ENCODE measurements around the gene RGL1. TPM values are rescaled to one million over a fixed set of nuclear protein-coding genes. Genes with fewer than 3 reads are reported as not detected.

RGL1 gene
- total RNA-seq, 2 experiments from 2014 or later, result 2.6 TPM

DNA sequence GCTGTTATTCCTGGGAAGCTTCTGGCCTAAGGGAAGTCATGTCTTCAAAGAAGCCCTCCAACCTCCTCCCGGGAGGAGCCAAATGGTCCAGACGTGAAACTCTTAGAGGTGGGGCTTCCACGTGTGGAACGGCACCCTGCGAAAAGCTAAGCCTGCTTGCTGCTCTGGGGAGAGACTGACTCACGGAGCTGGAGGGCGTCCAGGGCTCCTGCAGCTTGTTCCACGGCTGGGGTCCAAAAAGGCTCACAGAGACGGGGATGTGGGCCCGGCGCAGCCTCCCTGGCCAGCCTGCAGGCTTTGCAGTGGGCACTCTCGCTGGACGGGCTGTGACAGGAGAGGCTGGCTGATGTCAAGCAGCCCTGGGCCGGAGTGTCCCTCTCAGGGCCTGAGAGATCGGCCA lies 127.5 kb downstream of the RGL1 start:
- H3K27me3 Mint-ChIP-seq, result peaks cover 2% of the 10 kb centered on the region
- H3K36me3 Mint-ChIP-seq (ENCODE audit: low read depth), result no peaks in the 10 kb centered on the region
- no peak overlapping the region for H3K27ac Mint-ChIP-seq
- peaks cover 2% of the 10 kb centered on the region for H3K4me1 Mint-ChIP-seq
- DNase-seq, result no peak
- no peaks in the 10 kb centered on the region for H3K9me3 Mint-ChIP-seq
- H3K4me3 Mint-ChIP-seq, result no peak overlapping the region
- CTCF ChIA-PET, result interaction anchor here (1.4 to 1.8 kb wide), 2 partner anchors 12 to 17 kb away, joined by 4 to 8 read pairs; no protein-coding TSS in a partner anchor
- POLR2A ChIA-PET, result interaction anchor here (0.6 kb wide), 1 partner anchor 1385 kb away, joined by 3 read pairs; no protein-coding TSS in a partner anchor

DNA sequence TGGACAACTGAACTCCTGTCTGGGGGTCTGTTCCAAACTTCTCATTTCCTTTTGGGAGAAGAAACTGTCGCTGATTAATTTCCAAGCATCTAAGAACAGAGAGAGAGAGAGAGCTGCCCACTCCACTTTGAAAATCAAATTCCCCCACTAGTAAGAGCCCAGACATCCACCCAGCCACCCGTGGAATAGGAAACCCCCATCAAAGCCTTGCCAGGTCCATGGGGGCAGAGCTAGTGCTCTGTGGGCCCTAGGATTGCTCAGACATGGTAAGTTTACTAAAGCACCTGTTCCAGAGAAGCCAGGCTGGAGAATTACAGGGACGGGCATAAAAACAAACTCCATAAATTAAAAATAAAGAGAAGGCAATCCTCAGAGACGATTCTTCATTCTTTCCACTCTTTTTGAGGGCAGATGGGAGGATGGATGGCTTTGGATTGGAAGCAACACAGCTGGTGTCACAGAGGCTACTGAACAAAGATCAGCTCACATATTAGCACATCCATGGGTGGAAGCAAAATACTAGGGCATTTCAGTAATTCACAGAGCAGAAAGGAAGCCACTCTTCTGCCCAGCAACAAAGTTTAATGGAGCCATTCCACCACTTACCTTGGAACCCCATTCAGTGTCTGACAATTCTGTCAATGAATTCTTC lies 128.7 kb downstream of the RGL1 start:
- POLR2A ChIA-PET, result no interaction called here

DNA sequence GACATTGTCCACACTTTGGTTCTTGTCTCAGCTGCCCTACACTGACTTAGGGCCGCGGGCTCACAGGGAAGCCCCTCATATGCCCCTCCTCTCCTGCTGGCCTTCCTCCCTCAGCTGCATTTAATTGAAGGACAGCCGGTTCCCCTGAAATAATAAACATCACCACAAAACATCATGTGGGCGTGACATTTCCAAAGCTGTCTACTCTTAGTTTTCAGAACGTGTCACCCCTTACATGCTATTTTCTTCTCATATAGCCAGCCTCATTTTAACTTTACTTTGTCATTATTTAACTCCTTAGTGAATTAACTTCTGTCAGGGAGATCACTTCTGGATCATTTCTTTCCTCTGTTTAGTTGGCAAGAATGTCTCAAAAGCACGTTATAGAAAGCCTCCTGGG lies 129.4 kb downstream of the RGL1 start:
- ChIA-PET POLR2A (no interaction called here), CTCF (interaction anchor here (1.2 kb wide), 1 partner anchor 9 kb away, joined by 3 read pairs; no protein-coding TSS in a partner anchor)
- Mint-ChIP-seq H3K27me3 (peaks cover 2% of the 10 kb centered on the region), H3K36me3 (ENCODE audit: low read depth) (no peaks in the 10 kb centered on the region), H3K27ac (no peak overlapping the region), H3K9me3 (no peaks in the 10 kb centered on the region), H3K4me3 (no peak overlapping the region), H3K4me1 (peaks cover 2% of the 10 kb centered on the region)
- DNase-seq, result no peak

More for the DNA sequence above, 128.7 kb downstream of the RGL1 start:
- Mint-ChIP-seq H3K27me3 (peaks cover 2% of the 10 kb centered on the region), H3K4me3 (no peak overlapping the region), H3K36me3 (ENCODE audit: low read depth) (no peaks in the 10 kb centered on the region), H3K27ac (no peak overlapping the region), H3K4me1 (peaks cover 2% of the 10 kb centered on the region), H3K9me3 (no peaks in the 10 kb centered on the region)
- CTCF ChIA-PET, result interaction anchor here (1.2 kb wide), 1 partner anchor 10 kb away, joined by 3 read pairs; no protein-coding TSS in a partner anchor
- no peak for DNase-seq

DNA sequence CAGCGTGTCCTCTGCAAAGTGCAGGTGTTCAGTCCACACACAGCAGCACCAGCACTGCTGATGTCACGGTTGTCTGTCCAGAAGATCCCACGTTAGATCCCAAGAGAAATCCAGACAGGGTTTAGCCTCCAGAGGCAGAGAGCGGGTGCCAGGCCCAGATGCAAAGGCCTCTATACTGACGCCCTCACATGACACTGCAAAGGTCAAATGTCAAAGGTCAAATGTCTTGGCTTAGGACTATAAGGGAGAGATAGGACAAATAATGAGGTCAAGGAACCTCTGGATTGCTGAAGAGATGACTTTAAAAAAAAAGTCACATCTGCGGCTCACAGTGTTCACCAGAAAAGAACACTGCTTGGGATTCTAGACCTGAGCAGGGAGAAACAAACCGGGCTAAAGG lies 131.1 kb downstream of the RGL1 start:
- Mint-ChIP-seq H3K36me3 (ENCODE audit: low read depth) (no peaks in the 10 kb centered on the region), H3K4me3 (no peak overlapping the region), H3K9me3 (no peaks in the 10 kb centered on the region), H3K27me3 (peaks cover 2% of the 10 kb centered on the region), H3K4me1 (peaks cover 2% of the 10 kb centered on the region), H3K27ac (no peak overlapping the region)
- POLR2A ChIA-PET, result no interaction called here
- DNase-seq, result no peak
- CTCF ChIA-PET, result interaction anchor here (0.6 to 1.7 kb wide), 4 partner anchors 13 to 37 kb away, joined by 3 to 5 read pairs (median 4); no protein-coding TSS in a partner anchor

DNA sequence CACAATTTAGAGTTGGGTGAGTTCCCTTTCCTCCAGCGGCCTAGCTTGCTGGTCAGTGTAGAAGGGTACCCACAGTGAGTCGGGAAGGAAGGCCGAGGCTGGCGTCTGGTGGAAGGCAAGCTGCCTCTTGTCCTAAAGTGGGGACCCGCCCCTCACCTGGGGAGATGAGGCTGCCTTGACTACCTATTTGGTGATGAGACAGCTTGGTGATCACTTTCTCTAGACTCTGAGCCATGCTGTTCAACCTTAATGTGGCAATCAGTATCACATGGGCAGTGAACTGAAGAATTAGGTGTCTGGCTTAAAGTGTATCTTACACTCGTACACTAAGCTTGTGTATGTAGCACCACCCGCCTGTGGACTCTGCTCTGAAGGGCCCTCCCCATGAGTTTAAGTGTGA lies 131.9 kb downstream of the RGL1 start:
- peaks cover 2% of the 10 kb centered on the region for H3K27me3 Mint-ChIP-seq
- ChIA-PET CTCF (interaction anchor here (1.7 kb wide), 1 partner anchor 21 kb away, joined by 5 read pairs; no protein-coding TSS in a partner anchor), POLR2A (no interaction called here)
- no peak overlapping the region for H3K27ac Mint-ChIP-seq
- H3K9me3 Mint-ChIP-seq, result no peaks in the 10 kb centered on the region
- H3K4me1 Mint-ChIP-seq, result peaks cover 2% of the 10 kb centered on the region
- no peak overlapping the region for H3K4me3 Mint-ChIP-seq
- no peak for DNase-seq
- no peaks in the 10 kb centered on the region for H3K36me3 Mint-ChIP-seq (ENCODE audit: low read depth)

DNA sequence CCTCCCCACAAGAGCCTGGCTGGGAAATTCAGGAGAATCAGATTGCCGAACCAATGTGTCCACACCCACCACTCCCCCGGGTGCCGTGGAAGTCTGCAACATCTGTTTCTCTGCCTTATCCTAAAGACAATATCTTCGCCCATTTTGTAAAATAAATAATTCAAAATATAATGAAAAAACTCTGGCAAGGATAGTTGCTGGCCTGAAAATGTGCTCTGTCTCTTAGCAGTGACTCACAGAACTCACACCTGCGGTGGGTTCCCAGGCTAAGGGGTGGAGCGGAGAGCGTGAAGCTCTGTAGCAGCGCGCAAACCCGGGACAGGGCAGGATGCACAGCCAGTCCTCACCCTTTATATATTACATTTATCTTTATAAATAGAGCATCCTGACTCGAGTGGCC lies 132.7 kb downstream of the RGL1 start:
- H3K4me3 Mint-ChIP-seq, result no peak overlapping the region
- no peaks in the 10 kb centered on the region for H3K9me3 Mint-ChIP-seq
- ChIA-PET CTCF (interaction anchor here (0.8 kb wide), 1 partner anchor 22 kb away, joined by 3 read pairs; no protein-coding TSS in a partner anchor), POLR2A (no interaction called here)
- no peaks in the 10 kb centered on the region for H3K36me3 Mint-ChIP-seq (ENCODE audit: low read depth)
- no peak for DNase-seq
- peaks cover 2% of the 10 kb centered on the region for H3K4me1 Mint-ChIP-seq
- H3K27ac Mint-ChIP-seq, result no peak overlapping the region
- H3K27me3 Mint-ChIP-seq, result peaks cover 2% of the 10 kb centered on the region

DNA sequence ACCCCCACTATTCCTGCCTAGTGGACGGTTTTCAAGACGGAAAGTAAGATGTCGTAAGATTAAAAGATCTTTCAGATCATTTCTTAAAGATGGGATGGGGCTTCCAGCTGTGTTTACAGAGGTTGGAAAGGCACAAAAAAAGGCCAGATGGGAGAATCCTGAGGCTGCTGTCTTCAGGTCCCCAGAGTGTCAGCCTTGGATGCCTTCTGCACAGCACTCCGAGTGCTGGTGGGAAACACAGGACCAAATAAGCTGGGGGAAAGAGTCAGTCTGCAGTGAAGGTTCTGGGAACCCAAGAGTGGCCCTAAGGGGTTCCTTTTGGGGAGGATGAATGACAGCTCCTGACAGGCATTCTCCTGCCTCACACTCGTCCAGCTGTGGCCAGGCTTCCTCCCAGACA lies 136.1 kb downstream of the RGL1 start:
- Mint-ChIP-seq H3K27me3 (no peaks in the 10 kb centered on the region), H3K4me1 (no peaks in the 10 kb centered on the region), H3K9me3 (no peaks in the 10 kb centered on the region), H3K27ac (no peak overlapping the region), H3K4me3 (no peak overlapping the region), H3K36me3 (ENCODE audit: low read depth) (no peaks in the 10 kb centered on the region)
- no peak for DNase-seq
- ChIA-PET POLR2A (no interaction called here), CTCF (interaction anchor here (0.9 kb wide), 1 partner anchor 25 kb away, joined by 4 read pairs; no protein-coding TSS in a partner anchor)

DNA sequence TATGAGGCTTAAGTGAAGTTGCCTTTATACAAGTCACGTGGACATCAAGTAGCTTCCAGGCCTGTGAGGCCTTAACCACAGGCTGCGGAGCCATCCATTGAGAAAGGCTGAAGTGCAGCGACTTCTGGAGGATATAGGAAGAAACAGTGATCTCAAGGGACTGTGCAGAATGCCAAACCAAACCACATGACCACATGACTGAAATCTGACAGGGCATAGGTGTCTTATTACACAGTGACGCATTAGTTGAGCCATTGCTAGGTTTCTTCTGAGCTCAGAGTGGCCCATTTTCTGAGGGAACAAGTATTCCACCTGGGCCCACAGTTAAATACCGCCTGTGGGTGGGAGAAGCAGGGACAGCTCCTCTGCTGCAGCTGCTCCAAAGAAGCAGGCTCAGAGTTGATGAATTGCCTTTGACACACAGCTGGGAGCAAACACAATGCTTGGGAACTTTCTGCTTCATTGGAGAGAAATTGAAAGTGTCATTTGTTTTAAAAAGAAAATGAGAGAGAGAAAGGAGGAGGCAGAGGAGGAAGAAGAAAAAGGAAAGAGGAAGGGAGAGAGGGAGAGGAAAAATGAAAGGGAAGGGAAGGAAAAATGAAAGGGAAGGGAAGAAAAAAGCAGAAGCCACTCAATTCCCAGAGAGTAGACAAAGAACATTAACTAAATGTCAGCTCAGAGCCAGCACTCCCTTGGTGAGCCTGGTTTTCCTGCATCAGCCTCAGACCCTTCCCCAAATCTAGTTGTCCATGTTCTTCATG lies 138.2 kb downstream of the RGL1 start:
- H3K4me3 Mint-ChIP-seq, result no peak overlapping the region
- no peaks in the 10 kb centered on the region for H3K4me1 Mint-ChIP-seq
- ChIA-PET POLR2A (no interaction called here), CTCF (interaction anchor here (0.6 to 3.4 kb wide), 6 partner anchors 9 to 27 kb away, joined by 3 to 15 read pairs (median 3); no protein-coding TSS in a partner anchor)
- no peaks in the 10 kb centered on the region for H3K36me3 Mint-ChIP-seq (ENCODE audit: low read depth)
- H3K27ac Mint-ChIP-seq, result no peak overlapping the region
- H3K9me3 Mint-ChIP-seq, result no peaks in the 10 kb centered on the region
- no peaks in the 10 kb centered on the region for H3K27me3 Mint-ChIP-seq
- DNase-seq, result no peak

DNA sequence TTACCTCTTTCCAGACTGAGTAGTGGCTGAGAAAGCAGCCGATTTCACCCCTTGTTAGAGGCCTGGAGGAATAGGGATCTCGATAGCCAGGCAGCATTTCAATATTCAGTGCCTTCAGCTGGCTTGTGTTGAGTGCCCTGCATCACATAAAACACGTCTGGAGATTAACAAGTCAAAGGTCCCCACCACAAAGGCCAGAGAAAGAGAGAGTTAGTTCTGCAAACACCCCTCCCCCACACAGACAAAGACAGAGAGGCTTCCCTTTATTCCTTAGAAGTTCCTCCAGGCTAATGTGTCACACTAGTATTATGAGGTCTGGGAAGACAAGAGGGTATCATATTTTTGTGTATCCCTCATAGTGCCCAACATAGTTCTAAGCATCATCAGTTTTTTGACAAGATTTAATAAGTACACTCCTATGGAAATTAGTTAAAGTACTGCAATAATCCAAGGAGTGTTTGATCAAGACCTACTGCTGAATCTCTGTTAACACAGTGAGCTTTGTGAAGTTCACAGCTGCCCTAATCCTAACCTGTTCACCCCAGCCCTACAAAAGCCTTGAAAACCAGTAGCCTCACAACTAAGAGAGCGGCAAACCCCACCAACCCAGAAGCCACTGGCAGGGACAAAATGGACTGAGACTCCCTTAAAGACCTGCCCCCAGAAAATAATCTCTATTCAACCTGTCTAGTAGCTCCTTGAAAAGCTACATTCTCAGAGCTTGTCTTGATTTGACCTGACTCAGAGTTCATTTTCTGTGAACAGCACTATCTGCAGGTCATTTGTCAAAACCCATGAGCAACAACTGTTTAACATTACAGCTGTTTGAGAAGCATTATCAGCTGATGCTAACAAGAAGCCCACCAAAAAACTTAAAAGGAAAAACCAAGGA lies 140.8 kb downstream of the RGL1 start:
- Mint-ChIP-seq H3K4me1 (no peaks in the 10 kb centered on the region), H3K36me3 (ENCODE audit: low read depth) (no peaks in the 10 kb centered on the region), H3K4me3 (no peak overlapping the region), H3K27ac (no peak overlapping the region), H3K27me3 (peaks cover 2% of the 10 kb centered on the region), H3K9me3 (peaks cover 5% of the 10 kb centered on the region)
- CTCF ChIA-PET, result interaction anchor here (1.6 to 3.4 kb wide), 3 partner anchors 10 to 261 kb away, joined by 3 to 15 read pairs (median 5); no protein-coding TSS in a partner anchor
- DNase-seq, result no peak
- POLR2A ChIA-PET, result no interaction called here

DNA sequence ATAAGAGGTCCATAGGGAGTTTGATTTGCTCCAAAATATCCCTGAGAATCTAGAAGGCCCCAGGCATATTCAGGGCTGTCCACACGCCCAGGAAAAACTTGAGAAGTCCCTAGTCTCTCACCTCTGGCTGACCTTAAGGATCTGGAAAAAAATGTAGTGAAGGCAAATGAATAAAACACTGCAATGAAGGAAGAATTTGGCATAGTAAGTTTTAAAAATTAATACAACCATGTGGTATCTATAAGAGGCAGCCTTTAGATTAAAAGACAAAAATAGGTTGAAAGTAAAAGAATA lies 141.3 kb downstream of the RGL1 start:
- H3K27ac Mint-ChIP-seq, result no peak overlapping the region
- H3K36me3 Mint-ChIP-seq (ENCODE audit: low read depth), result peaks cover 1% of the 10 kb centered on the region
- peaks cover 3% of the 10 kb centered on the region for H3K27me3 Mint-ChIP-seq
- H3K9me3 Mint-ChIP-seq, result peaks cover 9% of the 10 kb centered on the region
- DNase-seq, result no peak
- ChIA-PET POLR2A (no interaction called here), CTCF (interaction anchor here (1.6 to 3.4 kb wide), 3 partner anchors 10 to 261 kb away, joined by 3 to 15 read pairs (median 5); no protein-coding TSS in a partner anchor)
- H3K4me1 Mint-ChIP-seq, result no peaks in the 10 kb centered on the region
- H3K4me3 Mint-ChIP-seq, result no peak overlapping the region

DNA sequence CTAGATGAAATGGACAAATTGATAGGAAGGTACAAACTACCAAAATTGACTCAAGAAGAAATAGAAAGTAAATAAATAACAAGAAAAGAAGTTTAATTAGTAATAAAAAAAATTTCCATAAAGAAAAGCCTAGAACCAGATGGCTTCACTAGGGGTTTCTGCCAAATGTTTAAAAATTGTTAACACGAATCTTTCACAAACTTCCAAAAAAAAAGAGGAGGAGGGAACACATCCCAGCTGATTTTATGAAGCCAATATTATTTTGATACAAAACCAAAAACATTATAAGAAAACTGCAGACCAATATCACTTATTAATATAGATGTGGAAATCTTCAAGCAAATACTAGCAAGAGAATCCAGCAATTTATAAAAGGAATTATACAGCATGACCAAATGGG lies 143.1 kb downstream of the RGL1 start:
- no peak overlapping the region for H3K27ac Mint-ChIP-seq
- no peak for DNase-seq
- no peak overlapping the region for H3K4me3 Mint-ChIP-seq
- H3K4me1 Mint-ChIP-seq, result no peaks in the 10 kb centered on the region
- ChIA-PET POLR2A (no interaction called here), CTCF (no interaction called here)
- peaks cover 8% of the 10 kb centered on the region for H3K27me3 Mint-ChIP-seq
- peaks cover 4% of the 10 kb centered on the region for H3K36me3 Mint-ChIP-seq (ENCODE audit: low read depth)
- peaks cover 11% of the 10 kb centered on the region for H3K9me3 Mint-ChIP-seq

DNA sequence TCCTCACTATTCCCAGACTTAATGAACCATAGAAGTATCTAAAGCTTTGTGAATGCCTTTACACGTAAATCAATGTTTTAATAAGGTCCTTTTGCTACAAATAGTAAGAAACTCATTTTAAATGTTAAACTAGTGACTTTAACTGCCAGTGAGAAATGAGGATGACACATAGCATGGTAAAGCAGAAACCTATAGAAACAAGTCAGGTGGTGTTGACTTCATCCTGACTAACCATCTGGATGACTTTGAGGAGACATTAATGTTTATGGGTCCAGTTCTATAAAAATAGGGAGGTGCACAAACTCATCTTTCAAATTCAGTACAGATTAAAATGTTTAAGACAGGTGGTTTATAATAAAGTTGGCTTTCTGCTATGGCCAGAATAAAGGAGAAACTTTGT lies 147.2 kb downstream of the RGL1 start:
- no peak overlapping the region for H3K4me3 Mint-ChIP-seq
- peaks cover 10% of the 10 kb centered on the region for H3K27me3 Mint-ChIP-seq
- ChIA-PET POLR2A (no interaction called here), CTCF (interaction anchor here (1.1 kb wide), 1 partner anchor 25 kb away, joined by 3 read pairs; no protein-coding TSS in a partner anchor)
- H3K9me3 Mint-ChIP-seq, result peaks cover 14% of the 10 kb centered on the region
- no peak for DNase-seq
- peaks cover 2% of the 10 kb centered on the region for H3K4me1 Mint-ChIP-seq
- H3K27ac Mint-ChIP-seq, result no peak overlapping the region
- peaks cover 4% of the 10 kb centered on the region for H3K36me3 Mint-ChIP-seq (ENCODE audit: low read depth)
